Epithelial cell of esophagus (primary cell): Measurements from ENCODE around the gene WBP4.

ENCODE experiments used
- DNase-seq: peaks from one replicate; pipeline ENCODE4 v3.0.0; 2010; ENCODE audit warnings: low read depth
- H3K4me3 ChIP-seq: 2 replicates; pipeline ENCODE4 v1.5.1; 2011; ENCODE audit warnings: mild to moderate bottlenecking, low read length, control low read depth
- TF ChIP-seq, protein P1 (sequence below): IDR thresholded peaks from 2 replicates; pipeline ENCODE4 v1.5.1; 2011; ENCODE audit warnings: low read depth, mild to moderate bottlenecking, low read length, control low read depth, inconsistent platforms; ENCODE audit not compliant: insufficient read depth; ENCODE audit errors: missing control alignments

The WBP4 gene

DNA sequence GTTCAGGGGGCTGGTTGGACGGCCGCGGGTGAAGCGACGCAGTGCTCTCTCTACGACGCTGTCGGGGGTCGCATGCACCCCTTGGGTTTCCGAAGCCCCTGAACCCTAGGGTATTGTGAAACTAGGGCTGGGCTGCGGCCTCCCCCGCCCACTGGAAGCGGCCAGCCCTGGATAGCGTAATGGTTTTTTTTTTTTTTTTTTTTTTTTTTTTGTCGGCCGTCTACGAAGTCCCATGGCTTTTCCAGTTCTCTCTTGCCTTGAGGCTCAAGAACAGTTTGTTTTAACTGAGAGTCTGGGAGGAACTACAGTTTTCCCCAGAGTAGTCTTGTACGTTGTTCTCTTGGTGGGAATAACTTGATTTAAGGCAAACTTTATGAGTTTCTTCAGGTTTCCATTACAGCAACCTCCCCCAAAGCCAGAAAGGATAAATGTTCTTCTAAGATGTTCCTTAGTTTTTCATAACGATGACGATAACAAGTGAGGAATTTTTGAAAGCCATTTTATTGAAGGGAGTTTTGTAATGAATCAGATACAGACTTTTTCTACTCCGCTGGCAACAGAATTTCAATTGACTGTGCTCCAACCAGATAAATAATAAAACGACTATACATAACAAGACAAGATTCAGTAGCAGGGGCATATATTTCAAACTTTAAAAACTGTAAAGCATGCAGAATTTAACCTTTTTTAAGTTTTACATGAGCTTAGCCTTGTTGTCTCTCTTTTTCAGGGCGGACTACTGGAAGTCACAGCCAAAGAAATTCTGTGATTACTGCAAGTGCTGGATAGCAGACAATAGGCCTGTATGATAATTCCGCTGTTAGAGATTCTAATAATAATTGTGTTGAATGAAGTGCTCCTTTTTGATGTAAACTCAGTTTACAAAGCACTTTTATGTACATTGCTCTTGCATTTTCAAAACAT is 867 bp downstream of the WBP4 start:
- TF ChIP-seq, protein P1, sequence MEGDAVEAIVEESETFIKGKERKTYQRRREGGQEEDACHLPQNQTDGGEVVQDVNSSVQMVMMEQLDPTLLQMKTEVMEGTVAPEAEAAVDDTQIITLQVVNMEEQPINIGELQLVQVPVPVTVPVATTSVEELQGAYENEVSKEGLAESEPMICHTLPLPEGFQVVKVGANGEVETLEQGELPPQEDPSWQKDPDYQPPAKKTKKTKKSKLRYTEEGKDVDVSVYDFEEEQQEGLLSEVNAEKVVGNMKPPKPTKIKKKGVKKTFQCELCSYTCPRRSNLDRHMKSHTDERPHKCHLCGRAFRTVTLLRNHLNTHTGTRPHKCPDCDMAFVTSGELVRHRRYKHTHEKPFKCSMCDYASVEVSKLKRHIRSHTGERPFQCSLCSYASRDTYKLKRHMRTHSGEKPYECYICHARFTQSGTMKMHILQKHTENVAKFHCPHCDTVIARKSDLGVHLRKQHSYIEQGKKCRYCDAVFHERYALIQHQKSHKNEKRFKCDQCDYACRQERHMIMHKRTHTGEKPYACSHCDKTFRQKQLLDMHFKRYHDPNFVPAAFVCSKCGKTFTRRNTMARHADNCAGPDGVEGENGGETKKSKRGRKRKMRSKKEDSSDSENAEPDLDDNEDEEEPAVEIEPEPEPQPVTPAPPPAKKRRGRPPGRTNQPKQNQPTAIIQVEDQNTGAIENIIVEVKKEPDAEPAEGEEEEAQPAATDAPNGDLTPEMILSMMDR, result no peak

DNA sequence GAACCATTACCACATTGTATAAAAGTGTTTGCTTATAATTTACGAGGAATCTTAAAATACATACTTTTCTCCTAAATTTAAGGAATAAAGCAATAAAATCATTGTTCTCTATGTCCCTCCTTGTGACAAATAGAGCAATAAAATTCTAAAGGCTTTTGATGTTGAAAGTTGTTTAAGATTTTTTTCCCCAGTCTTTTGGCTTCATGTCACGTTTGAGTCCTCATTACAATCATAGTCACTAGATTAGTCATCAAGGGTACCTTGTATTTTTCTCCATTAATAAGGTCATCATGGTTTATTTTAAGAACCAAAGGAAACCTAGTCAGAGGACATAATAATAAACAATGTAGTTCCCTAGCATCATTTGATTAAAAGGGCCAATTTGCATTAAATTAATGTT is 3.2 kb downstream of the WBP4 start:
- no peak overlapping the region for H3K4me3 ChIP-seq
- DNase-seq, result no peak
- TF ChIP-seq, protein P1, result no peak

More for the DNA sequence above, 867 bp downstream of the WBP4 start:
- peak overlapping the region; percentile 88 for H3K4me3 ChIP-seq
- peak; percentile 80 for DNase-seq

DNA sequence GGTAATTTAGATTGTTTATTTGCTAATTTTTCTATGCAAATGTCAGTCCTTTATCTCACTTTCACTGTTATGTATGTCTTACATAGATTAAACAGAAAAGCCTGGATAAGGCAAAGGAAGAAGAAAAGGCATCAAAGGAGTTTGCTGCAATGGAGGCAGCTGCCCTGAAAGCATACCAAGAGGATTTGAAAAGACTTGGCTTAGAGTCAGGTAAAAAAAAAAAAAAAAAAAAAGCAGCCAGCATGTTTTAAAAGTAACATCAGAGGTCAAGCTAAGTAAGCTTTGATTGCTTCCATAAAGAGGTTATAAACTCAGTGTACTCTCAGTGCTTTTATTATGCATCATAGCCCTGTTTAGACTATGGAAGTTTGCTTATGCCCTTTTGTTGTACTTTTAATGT is 3.8 kb downstream of the WBP4 start:
- no peak for DNase-seq
- no peak overlapping the region for H3K4me3 ChIP-seq
- TF ChIP-seq, protein P1, result no peak

DNA sequence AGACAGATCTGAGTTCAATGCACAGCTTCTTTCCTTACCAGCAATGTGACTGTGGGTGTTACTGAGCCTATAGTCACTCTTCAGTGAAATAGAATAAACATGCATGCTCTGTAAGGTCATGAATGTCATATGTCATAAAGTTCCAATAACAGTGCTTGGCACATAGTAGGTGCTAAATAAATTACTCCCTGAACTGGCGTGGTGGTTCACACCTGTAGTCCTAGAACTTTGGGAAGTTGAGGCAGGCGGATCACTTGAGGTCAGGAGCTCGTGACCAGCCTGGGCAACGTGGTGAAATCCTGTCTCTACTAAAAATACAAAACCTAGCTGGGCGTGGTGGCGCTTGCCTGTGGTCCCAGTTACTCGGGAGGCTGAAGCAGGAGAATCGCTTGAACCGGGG is 13.2 kb downstream of the WBP4 start:
- TF ChIP-seq, protein P1, result no peak
- H3K4me3 ChIP-seq, result no peak overlapping the region
- DNase-seq, result no peak

DNA sequence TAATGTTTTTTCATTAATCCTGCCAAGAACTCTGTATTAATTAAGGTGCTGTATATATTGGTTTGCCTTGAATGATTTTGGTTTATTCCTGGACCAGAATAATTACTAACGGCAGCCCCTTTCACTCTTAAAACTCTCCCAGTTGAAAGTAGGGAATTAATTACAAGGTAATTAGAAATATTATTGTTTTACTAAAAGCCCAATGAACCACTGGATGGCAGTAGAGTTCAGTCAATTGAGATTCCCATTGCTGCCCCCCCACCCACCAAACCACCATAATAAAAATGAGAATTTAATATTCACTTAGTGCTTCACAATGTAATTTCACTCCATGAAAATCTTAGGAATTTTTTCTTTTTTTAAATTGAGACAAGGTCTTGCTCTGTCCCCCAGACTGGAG is 13.7 kb downstream of the WBP4 start:
- DNase-seq, result peak; percentile 48
- TF ChIP-seq, protein P1, result peak; percentile 50

DNA sequence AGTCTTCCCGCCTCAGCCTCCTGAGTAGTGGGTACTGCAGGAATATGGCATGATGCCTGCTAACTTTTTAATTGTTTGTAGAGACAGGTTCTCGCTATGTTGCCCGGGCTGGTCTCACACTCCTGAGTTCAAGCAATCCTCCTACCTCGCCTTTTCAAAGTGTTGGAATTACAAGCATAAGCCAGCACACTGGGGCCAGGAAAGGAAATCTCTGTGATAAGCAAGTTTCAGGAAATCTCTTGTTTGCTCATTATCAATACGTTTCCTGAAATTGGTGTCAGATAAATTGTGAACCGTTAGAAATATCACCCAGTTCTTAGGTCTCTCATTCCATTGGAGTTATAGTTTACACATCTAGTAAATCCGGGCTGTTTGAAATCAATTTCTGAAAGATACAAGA is 14.2 kb downstream of the WBP4 start:
- no peak overlapping the region for H3K4me3 ChIP-seq
- no peak for DNase-seq
- TF ChIP-seq, protein P1, result no peak

More for the DNA sequence above, 13.7 kb downstream of the WBP4 start:
- H3K4me3 ChIP-seq, result no peak overlapping the region
